SU-DHL-6 (cell line): ENCODE data around the gene SLC41A1.

Experiments
- EZH2phosphoT487 ChIP-seq: fragments of 200-600 bp; sonication (generic), shearing (Covaris generic); conservative IDR thresholded peaks from 2 replicates; pipeline ENCODE4 v1.6.1; 2018; ENCODE audit warnings: mild to moderate bottlenecking, antibody characterized with exemption, low read length, moderate library complexity, mixed read lengths
- TF ChIP-seq, protein P1 (sequence below): fragments of 200-600 bp; sonication (generic); IDR thresholded peaks from one replicate; pipeline ENCODE4 v1.5.1; 2017; ENCODE audit warnings: antibody characterized with exemption, mild to moderate bottlenecking, low read length, moderate library complexity; ENCODE audit not compliant: insufficient read depth, poor library complexity, severe bottlenecking

DNA sequence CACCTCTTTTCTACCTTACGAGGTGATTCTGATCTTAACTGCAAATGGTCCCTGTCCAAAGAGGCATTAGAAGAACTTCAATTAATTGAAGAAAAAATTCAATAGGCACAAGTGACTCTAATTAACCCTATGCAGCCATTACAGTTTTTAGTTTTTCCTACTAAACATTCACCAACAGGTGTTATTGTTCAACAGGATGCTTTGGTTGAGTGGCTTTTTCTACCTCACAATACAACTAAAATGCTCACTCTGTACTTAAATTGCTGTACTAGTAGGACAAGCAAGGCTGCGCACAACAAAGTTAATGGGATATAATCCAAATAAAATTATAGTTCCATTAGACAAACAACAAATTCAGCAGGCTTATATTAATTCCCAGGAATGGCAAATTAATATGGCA, 48.5 kb upstream of the SLC41A1 start:
- TF ChIP-seq, protein P1, sequence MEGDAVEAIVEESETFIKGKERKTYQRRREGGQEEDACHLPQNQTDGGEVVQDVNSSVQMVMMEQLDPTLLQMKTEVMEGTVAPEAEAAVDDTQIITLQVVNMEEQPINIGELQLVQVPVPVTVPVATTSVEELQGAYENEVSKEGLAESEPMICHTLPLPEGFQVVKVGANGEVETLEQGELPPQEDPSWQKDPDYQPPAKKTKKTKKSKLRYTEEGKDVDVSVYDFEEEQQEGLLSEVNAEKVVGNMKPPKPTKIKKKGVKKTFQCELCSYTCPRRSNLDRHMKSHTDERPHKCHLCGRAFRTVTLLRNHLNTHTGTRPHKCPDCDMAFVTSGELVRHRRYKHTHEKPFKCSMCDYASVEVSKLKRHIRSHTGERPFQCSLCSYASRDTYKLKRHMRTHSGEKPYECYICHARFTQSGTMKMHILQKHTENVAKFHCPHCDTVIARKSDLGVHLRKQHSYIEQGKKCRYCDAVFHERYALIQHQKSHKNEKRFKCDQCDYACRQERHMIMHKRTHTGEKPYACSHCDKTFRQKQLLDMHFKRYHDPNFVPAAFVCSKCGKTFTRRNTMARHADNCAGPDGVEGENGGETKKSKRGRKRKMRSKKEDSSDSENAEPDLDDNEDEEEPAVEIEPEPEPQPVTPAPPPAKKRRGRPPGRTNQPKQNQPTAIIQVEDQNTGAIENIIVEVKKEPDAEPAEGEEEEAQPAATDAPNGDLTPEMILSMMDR, result no peak
- TF ChIP-seq EZH2phosphoT487, result no peak
